Large intestine (tissue), 3 donors: Measurements from ENCODE around the gene ST3GAL2. TPM values are rescaled to one million over a fixed set of nuclear protein-coding genes. Genes with fewer than 3 reads are reported as not detected.
A peak's percentile ranks its signal among the peaks of the same experiment; 100 is the strongest.
"Not testable (repeated sequence)": the region's sequence is repeated elsewhere in the genome, so short reads cannot be mapped to it uniquely, and the experiment has no call there.

Experiments
- DNase-seq, 2 donors: peaks; one replicate each; pipeline versions ENCODE4 v3.0.0 to v3.0.0-alpha.2; 2013
- H3K27ac ChIP-seq: one replicate; pipeline ENCODE4 v1.5.1; 2013; ENCODE audit warnings: low read length
- H3K27me3 ChIP-seq: 2 replicates; pipeline ENCODE4 v1.6.1; 2013; ENCODE audit warnings: low read length; ENCODE audit not compliant: control insufficient read depth, insufficient read depth
- H3K36me3 ChIP-seq: 2 replicates; pipeline ENCODE4 v1.6.1; 2013; ENCODE audit warnings: low read length; ENCODE audit not compliant: control insufficient read depth, insufficient read depth
- H3K4me1 ChIP-seq: one replicate; pipeline ENCODE4 v1.6.1; 2013; ENCODE audit warnings: low read length; ENCODE audit not compliant: control insufficient read depth, insufficient read depth
- H3K4me3 ChIP-seq: one replicate; pipeline ENCODE4 v1.5.1; 2013; ENCODE audit warnings: low read length
- H3K9me3 ChIP-seq: one replicate; pipeline ENCODE4 v1.6.1; 2013; ENCODE audit warnings: mild to moderate bottlenecking, low read depth, low read length, moderate library complexity; ENCODE audit not compliant: control insufficient read depth
- WGBS: methylation state at CpG from one replicate; pipeline ENCODE4 v1.1.5; 2013; ENCODE audit warnings: low lambda C conversion rate; ENCODE audit not compliant: insufficient coverage; 5-methylcytosine and 5-hydroxymethylcytosine counted together
- polyA plus RNA-seq: library from polyadenylated mRNA; unstranded; fragments of 120-200 nt; gene quantifications from one replicate; pipeline ENCODE4 v1.2.1, GENCODE V29; 2013

ST3GAL2 gene
- polyA plus RNA-seq, 1 donor, result 19.7 TPM

DNA sequence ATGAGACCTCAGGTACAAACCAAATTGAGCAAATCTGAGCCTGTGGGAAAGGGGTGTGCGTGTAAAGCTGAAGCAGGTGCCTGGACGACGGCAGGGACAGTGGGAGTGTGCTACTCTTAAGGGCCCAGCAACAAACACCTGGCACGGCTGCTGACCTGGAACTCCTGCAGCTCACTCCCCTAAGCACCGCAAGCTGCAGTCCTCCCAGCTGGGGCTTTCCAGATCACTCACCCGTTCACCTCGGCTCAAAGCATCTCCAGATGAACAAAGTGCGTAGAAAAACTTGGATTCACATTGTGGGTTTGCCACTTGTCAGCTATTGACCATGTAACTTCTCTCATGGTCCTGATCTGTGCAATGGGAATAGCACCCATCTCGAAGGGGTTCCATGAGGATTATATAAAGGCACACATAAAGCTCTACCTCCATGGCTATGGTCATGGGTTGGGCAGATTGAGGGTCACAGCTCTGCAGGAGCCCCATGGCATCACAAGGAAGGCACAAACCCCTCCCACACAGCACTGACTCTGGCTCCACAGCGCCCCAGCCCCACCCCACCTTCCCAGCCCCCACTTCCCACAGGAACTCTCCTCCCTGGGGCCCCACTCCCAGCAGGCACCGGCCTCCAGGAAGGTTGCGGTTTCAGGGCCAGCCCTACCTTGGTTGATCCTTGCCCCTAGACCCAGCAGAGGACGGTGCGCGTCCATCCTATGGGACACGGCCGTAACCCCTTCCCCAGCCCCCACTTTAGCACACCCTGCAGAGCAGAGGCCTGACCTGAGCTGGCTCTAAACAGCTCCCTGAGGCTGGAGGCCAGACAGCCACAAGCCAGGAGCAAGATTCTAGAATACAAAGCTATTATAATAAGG lies 21.9 kb downstream of the ST3GAL2 start:
- no peaks in the 10 kb centered on the region for H3K9me3 ChIP-seq
- H3K27me3 ChIP-seq, result no peaks in the 10 kb centered on the region
- no CpG with 5 or more reads among the region's 17 CpGs for WGBS
- H3K27ac ChIP-seq, result peak overlapping the region; percentile 97
- H3K4me3 ChIP-seq, result peak overlapping the region; percentile 65
- DNase-seq, result peak; percentile 89 to 94
- peaks cover 22% of the 10 kb centered on the region for H3K36me3 ChIP-seq
- H3K4me1 ChIP-seq, result peaks cover 57% of the 10 kb centered on the region

DNA sequence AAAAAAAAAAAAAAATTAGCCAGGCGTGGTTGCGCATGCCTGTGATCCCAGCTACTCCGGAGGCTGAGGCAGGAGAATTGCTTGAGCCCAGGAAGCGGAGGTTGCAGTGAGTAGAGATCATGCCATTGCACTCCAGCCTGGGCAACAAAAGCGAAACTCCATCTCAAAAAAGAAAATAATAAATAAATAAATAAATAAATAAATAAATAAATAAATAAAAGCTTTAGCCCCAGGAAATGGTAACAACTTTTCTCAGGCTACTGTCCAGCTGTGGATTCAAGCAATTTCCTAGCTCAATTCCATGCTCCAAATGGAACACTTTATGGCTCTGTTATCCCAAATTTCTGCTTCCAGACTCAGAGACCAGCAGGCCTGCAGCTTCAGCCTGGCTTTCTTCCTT lies 25.3 kb downstream of the ST3GAL2 start:
- Histone ChIP-seq H3K4me1 (peaks cover 24% of the 10 kb centered on the region), H3K36me3 (peaks cover 18% of the 10 kb centered on the region)
- not testable (repeated sequence) for DNase-seq, H3K9me3 ChIP-seq, H3K27ac ChIP-seq, H3K27me3 ChIP-seq, H3K4me3 ChIP-seq
- no CpG with 5 or more reads among the region's 5 CpGs for WGBS

DNA sequence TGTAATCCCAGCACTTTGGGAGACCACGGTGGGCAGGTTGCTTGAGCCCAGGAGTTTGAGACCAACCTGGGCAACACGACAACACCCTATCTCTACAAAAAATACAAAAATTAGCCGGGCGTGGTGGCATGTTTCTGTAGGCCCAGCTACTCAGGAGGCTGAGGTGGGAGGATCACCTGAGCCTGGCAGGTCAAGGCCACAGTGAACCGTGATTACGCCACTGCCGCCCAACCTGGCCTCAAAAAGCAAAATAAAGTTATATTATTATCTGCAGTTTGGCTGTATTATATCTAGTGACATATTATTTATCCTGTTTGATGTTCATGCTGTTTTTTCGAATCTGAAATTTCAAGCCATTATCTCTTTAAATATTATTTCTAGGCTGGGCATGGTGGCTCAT lies 26.5 kb downstream of the ST3GAL2 start:
- Histone ChIP-seq H3K36me3 (peaks cover 25% of the 10 kb centered on the region), H3K4me1 (peaks cover 31% of the 10 kb centered on the region), H3K9me3 (no peaks in the 10 kb centered on the region), H3K27me3 (no peaks in the 10 kb centered on the region), H3K27ac (no peak overlapping the region), H3K4me3 (no peak overlapping the region)
- DNase-seq, result no peak
- no CpG with 5 or more reads among the region's 8 CpGs for WGBS

DNA sequence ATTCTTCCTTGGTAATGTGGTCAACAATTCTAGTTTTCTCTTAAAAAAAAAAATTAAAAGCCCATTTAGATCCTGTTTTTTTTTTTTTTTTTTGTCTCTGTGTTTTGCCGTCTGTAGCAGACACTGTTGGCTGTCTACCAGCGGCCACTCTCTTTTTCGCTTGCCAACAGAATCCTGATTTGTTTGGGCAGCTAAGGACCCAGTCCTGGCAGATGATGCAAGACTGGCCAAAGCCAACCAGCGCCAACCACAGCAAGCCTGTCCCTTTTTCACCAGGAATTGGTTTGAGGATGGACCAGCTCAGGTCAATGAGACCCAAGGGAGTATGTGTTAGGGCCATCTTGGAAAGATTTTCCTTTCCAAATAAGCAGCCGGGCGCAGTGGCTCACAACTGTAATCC lies 28.2 kb downstream of the ST3GAL2 start:
- no peaks in the 10 kb centered on the region for H3K9me3 ChIP-seq
- no CpG with 5 or more reads among the region's 6 CpGs for WGBS
- H3K4me1 ChIP-seq, result peaks cover 19% of the 10 kb centered on the region
- H3K27me3 ChIP-seq, result no peaks in the 10 kb centered on the region
- H3K4me3 ChIP-seq, result no peak overlapping the region
- no peak for DNase-seq
- H3K27ac ChIP-seq, result no peak overlapping the region
- H3K36me3 ChIP-seq, result peaks cover 32% of the 10 kb centered on the region

DNA sequence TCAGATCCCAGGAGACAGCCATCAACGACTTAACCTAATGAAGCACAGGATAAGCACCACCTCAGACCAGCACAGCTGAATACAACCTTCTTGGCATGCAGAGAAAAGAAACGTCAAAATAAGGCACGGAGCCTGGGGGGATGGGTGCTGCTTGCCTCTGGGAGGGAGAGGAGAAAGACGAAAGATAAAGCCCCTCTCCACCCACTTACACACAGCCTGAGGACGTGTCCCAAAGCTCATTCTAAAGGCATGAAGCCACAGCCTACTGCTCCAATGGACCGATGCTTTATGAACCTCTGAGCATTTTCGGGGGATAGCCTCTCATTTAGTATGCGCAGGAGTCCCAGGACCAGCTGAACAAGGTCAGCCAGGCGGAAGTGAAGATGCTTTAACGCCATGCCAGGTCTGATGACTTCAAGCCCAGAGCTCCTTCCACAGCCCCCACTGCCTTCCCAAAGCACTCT lies 31.1 kb downstream of the ST3GAL2 start:
- H3K27ac ChIP-seq, result no peak overlapping the region
- no CpG with 5 or more reads among the region's 10 CpGs for WGBS
- no peaks in the 10 kb centered on the region for H3K27me3 ChIP-seq
- DNase-seq, result no peak
- peaks cover 38% of the 10 kb centered on the region for H3K36me3 ChIP-seq
- H3K9me3 ChIP-seq, result no peaks in the 10 kb centered on the region
- no peak overlapping the region for H3K4me3 ChIP-seq
- peaks cover 13% of the 10 kb centered on the region for H3K4me1 ChIP-seq

DNA sequence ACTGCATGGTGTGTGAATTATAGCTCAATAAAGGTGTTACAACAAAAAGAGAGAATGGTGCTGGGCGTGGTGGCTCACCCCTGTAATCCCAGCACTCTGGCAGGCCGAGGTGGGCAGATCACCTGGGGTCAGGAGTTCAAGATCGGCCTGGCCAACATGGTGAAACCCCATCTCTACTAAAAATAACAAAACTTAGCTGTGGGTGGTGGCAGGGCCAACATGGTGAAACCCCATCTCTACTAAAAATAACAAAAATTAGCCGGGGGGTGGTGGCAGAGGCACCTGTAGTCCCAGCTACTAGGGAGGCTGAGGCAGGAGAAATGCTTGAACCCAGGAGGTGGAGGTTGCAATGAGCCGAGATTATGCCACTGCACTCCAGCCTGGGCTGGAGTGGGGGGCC lies 32.8 kb downstream of the ST3GAL2 start:
- not testable (repeated sequence) for DNase-seq, H3K27ac ChIP-seq, H3K4me3 ChIP-seq, H3K9me3 ChIP-seq, H3K27me3 ChIP-seq
- Histone ChIP-seq H3K36me3 (peaks cover 29% of the 10 kb centered on the region), H3K4me1 (peaks cover 13% of the 10 kb centered on the region)
- no CpG with 5 or more reads among the region's 5 CpGs for WGBS

DNA sequence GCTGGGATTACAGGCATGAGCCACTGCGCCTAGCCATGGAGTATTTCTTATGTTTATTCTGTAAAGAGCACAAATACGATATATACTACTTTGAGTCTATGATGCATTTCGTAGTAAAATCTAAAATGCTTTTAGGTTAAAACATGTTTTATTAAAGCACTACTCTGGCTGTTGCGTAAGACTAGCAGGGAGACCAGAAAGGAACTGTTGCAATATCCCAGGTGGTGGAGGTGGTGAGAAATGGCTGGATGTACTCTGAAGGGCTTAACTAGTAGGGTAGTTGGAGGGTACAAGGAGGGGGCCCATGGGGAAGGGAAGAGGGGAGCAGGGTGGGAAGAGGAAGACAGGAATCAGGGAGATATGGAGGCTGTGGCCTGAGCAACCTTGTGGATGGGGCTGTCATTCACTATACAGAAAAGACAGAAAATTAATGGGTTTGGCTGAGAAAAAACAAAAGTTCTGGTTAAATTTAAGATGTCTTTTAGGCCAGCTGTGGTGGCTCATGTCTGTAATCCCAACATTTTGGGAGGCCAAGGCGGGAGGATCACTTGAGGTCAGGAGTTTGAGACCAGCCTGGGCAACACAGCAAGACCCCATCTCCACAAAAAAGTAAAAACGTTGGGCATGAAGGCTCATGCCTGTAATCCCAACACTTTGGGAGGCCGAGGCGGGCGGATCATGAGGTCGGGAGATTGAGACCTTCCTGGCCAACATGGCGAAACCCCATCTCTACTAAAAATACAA lies 35.8 kb downstream of the ST3GAL2 start:
- 92% methylated on average over 2 of the region's 11 CpGs for WGBS

DNA sequence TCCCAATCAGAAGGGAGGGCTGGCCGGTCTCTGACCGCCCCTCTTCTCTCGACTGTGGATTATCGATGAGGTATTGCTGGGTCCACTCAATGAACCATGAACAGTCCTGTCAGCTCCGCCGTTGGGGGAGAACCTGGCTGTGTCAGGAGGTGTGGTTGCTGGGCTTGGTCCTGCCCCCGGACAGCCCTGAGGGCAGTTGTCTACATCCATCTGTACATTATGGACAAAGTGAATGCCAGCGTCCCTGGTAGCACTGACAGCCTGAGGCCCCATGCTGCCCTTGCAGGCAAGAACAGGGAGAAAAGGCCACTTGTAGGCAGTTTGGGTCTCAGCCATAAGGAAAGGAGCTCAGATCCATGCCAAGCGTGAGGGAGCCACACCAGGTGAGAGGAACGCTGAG lies 38.9 kb downstream of the ST3GAL2 start:
- DNase-seq, result no peak
- peaks cover 57% of the 10 kb centered on the region for H3K36me3 ChIP-seq

More for the DNA sequence above, 35.8 kb downstream of the ST3GAL2 start:
- H3K27me3 ChIP-seq, result no peaks in the 10 kb centered on the region
- no peak overlapping the region for H3K4me3 ChIP-seq
- peaks cover 7% of the 10 kb centered on the region for H3K4me1 ChIP-seq
- H3K27ac ChIP-seq, result no peak overlapping the region
- H3K36me3 ChIP-seq, result peaks cover 52% of the 10 kb centered on the region
- H3K9me3 ChIP-seq, result no peaks in the 10 kb centered on the region
- no peak for DNase-seq

DNA sequence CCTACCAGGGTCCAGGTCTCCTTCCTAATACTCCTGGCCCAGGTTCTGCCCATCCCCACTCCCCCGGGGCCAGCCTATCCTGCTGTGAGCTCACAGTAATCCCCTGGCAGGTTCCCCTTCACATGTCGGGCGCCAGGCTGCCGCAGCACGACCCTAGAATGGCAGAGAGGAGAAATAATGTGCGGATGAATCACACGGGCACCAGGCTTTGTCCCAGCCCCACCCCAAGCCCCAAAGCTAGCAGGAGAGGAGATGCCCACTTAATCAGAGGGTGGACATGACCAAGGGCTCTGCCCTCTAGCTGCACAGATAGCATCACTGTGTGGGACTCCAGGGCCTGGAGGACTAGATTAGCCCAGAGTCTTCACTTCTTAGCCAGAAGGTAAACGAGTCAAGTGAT lies 39.5 kb downstream of the ST3GAL2 start:
- Histone ChIP-seq H3K36me3 (peaks cover 63% of the 10 kb centered on the region), H3K4me1 (peaks cover 19% of the 10 kb centered on the region), H3K4me3 (no peak overlapping the region), H3K27me3 (no peaks in the 10 kb centered on the region), H3K27ac (no peak overlapping the region), H3K9me3 (no peaks in the 10 kb centered on the region)
- DNase-seq, result no peak
- WGBS, result no CpG with 5 or more reads among the region's 8 CpGs

More for the DNA sequence above, 38.9 kb downstream of the ST3GAL2 start:
- Histone ChIP-seq H3K4me3 (no peak overlapping the region), H3K9me3 (no peaks in the 10 kb centered on the region), H3K4me1 (peaks cover 19% of the 10 kb centered on the region), H3K27ac (no peak overlapping the region), H3K27me3 (no peaks in the 10 kb centered on the region)
- WGBS, result no CpG with 5 or more reads among the region's 10 CpGs

DNA sequence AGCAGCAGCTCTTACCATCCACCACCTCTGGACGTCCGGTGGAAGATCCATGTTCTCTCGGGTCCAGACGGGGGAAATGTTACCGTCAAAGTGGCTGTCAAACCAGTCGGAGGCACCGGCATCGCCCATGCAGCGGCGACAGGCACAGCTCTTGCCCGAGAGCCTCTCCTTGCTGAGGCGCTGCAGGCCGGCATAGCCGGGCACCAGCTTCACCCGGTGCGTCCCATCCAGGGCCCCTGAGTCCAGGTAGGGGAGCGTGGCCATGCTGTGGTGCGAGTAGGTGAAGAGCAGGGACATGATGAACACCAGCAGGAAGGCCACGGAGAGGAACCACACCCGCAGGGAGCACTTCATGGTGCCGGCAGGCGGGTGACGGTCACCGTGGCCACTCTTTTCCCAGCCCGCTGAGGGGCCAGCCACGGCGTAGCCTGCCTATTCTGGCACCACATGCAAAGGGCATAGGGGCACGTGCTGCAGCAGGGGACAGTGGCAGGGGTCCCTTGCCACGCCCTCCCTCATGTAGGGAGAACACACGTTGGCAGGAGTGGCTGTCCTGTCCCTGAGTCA lies 40.6 kb downstream of the ST3GAL2 start:
- H3K27ac ChIP-seq, result no peak overlapping the region
- H3K4me3 ChIP-seq, result no peak overlapping the region
- H3K4me1 ChIP-seq, result peaks cover 19% of the 10 kb centered on the region
- H3K9me3 ChIP-seq, result no peaks in the 10 kb centered on the region
- H3K36me3 ChIP-seq, result peaks cover 68% of the 10 kb centered on the region
- WGBS, result no CpG with 5 or more reads among the region's 30 CpGs
- DNase-seq, result no peak
- no peaks in the 10 kb centered on the region for H3K27me3 ChIP-seq
